Loucy (cell line): Measurements from ENCODE around the gene PAXX.
A peak's percentile ranks its signal among the peaks of the same experiment; 100 is the strongest.

Experiments
- H2AFZ ChIP-seq: fragments of 200-600 bp; sonication (generic); 2 replicates; pipeline ENCODE4 v1.6.0; 2016; ENCODE audit warnings: antibody characterized with exemption, mild to moderate bottlenecking, low read length, moderate library complexity
- H3F3A ChIP-seq: fragments of 200-600 bp; 2 replicates; pipeline ENCODE4 v1.6.0; 2016; ENCODE audit warnings: antibody characterized with exemption, low read depth, mild to moderate bottlenecking
- H3K27me3 ChIP-seq: fragments of 200-600 bp; sonication (generic); 2 replicates; pipeline ENCODE4 v1.6.1; 2014; ENCODE audit warnings: low read length, mild to moderate bottlenecking; ENCODE audit not compliant: insufficient read depth, poor library complexity, severe bottlenecking
- H3K36me3 ChIP-seq: fragments of 200-600 bp; sonication (generic); 2 replicates; pipeline ENCODE4 v1.6.1; 2016; ENCODE audit warnings: low read length; ENCODE audit not compliant: insufficient read depth
- H3K4me1 ChIP-seq: fragments of 200-600 bp; sonication (generic); 2 replicates; pipeline ENCODE4 v1.5.1; 2014; ENCODE audit warnings: low read length, mild to moderate bottlenecking; ENCODE audit not compliant: insufficient read depth, poor library complexity, severe bottlenecking
- H3K4me2 ChIP-seq: fragments of 200-600 bp; sonication (generic); 2 replicates; pipeline ENCODE4 v1.6.0; 2014; ENCODE audit warnings: antibody characterized with exemption, low read length, low read depth, mild to moderate bottlenecking; ENCODE audit not compliant: poor library complexity, severe bottlenecking
- H3K4me3 ChIP-seq: fragments of 200-600 bp; sonication (generic); 2 replicates; pipeline ENCODE4 v1.5.1; 2014; ENCODE audit warnings: low read length, mild to moderate bottlenecking, mixed read lengths; ENCODE audit not compliant: poor library complexity, severe bottlenecking
- H3K79me2 ChIP-seq: fragments of 200-600 bp; sonication (generic); 2 replicates; pipeline ENCODE4 v1.6.1; 2014; ENCODE audit warnings: low read length; ENCODE audit not compliant: insufficient read depth
- H3K9ac ChIP-seq: fragments of 200-600 bp; sonication (generic); 2 replicates; pipeline ENCODE4 v1.6.0; 2014; ENCODE audit warnings: mild to moderate bottlenecking, low read depth, low read length, moderate library complexity; ENCODE audit not compliant: poor library complexity, severe bottlenecking
- H3K9me2 ChIP-seq: fragments of 200-600 bp; sonication (generic); replicated peaks from 2 replicates; pipeline ENCODE4 v1.6.1; 2016; ENCODE audit warnings: low read depth, low read length, mixed read lengths
- H3K9me3 ChIP-seq: fragments of 200-600 bp; sonication (generic); 2 replicates; pipeline ENCODE4 v1.6.1; 2014; ENCODE audit warnings: mild to moderate bottlenecking, antibody characterized with exemption, low read length, low read depth; ENCODE audit not compliant: insufficient read depth
- H4K20me1 ChIP-seq: fragments of 200-600 bp; sonication (generic); 2 replicates; pipeline ENCODE4 v1.6.0; 2014; ENCODE audit warnings: antibody characterized with exemption, low read length, mild to moderate bottlenecking; ENCODE audit not compliant: insufficient read depth, poor library complexity, severe bottlenecking
- CTCF ChIP-seq: fragments of 200-600 bp; sonication (generic); conservative IDR thresholded peaks from 2 replicates; pipeline ENCODE4 v1.5.1; 2014; ENCODE audit warnings: mild to moderate bottlenecking, antibody characterized with exemption, low read length
- EZH2phosphoT487 ChIP-seq: fragments of 200-600 bp; IDR thresholded peaks from 2 replicates; pipeline ENCODE4 v1.6.1; 2018; ENCODE audit warnings: antibody characterized with exemption, mild to moderate bottlenecking, moderate library complexity, borderline replicate concordance

The PAXX gene

DNA sequence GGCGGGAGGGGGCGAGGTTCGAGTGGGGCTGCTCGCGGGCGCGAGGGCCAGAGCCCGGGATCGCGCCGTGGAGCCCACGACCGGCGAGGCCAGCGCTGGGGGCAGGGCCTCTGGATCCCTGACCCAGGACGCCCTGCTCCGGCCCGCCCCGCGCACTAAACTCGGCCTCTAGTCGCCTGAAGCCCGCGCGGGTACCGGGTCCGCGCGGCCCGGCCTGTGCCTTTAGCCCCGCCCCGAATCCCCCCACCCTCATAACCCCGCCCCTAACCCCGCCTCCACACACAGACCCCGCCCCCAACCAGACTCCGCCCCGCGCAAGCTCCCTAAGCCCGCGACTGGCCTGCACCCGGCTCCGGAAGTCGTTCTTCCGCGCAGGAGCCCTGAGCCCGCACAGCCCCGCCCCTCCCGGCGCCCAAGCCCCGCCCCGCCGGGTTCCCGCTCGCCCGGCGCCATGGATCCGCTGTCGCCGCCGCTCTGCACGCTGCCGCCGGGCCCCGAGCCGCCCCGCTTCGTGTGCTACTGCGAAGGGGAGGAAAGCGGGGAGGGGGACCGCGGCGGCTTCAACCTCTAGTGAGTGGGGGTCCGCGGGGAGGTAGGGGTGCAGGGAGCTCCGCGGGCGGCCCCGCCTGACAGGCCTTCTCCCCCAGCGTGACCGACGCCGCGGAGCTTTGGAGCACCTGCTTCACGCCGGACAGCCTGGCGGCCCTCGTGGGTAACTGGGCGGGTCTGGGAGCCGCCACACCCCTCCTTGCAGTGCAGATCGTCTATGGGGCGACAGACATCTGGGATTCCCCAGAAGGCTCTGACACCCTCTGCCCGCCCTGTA lies at the start of gene PAXX:
Gene PAXX (plus strand): TSS at position 430 of the 826 bp plus-strand sequence. CDS start 22 bp downstream, at position 452.
- Histone ChIP-seq H3K9ac (peak within 1 kb of the TSS; percentile 85), H3K36me3 (no peaks in the 10 kb centered on the region), H3K9me3 (no peaks in the 10 kb centered on the region), H4K20me1 (peaks cover 12% of the 10 kb centered on the region), H3K4me3 (peak within 1 kb of the TSS; percentile 89), H3F3A (no peaks in the 10 kb centered on the region), H3K4me1 (peaks cover 15% of the 10 kb centered on the region), H3K4me2 (peak within 1 kb of the TSS; percentile 92), H3K79me2 (peaks cover 18% of the 10 kb centered on the region), H3K27me3 (no peaks in the 10 kb centered on the region), H2AFZ (peak within 1 kb of the TSS; percentile 88; the same call in 1 of the 2 replicates), H3K9me2 (no peaks in the 10 kb centered on the region)
- no peak for TF ChIP-seq CTCF
- no peak for TF ChIP-seq EZH2phosphoT487

DNA sequence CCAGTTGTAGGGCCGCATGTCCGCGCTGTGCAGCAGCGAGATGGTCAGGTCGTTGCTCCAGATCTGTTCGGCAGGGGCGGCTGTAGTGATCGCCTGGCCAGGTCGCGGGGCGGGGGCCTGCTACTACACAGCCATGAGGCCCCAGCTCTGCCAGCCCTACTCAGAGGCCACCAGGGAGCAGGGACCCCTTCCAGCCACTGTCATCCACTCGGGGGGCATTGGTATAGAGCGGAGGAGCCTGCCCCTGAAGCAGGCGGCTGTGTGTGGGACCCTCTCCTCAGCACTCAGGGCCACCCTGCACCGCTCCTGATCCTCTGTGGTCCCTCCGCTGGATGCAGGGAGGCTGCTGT lies 49.4 kb upstream of the PAXX start:
- peaks cover 29% of the 10 kb centered on the region for H4K20me1 ChIP-seq
- no peaks in the 10 kb centered on the region for H3K9me3 ChIP-seq
- H3K4me3 ChIP-seq = peak overlapping the region; percentile 98
- peak overlapping the region; percentile 95 for H3K9ac ChIP-seq
- peak overlapping the region; percentile 94 for H3K4me2 ChIP-seq
- no peak overlapping the region for H2AFZ ChIP-seq
- peaks cover 26% of the 10 kb centered on the region for H3K79me2 ChIP-seq
- no peaks in the 10 kb centered on the region for H3F3A ChIP-seq
- TF ChIP-seq CTCF (no peak), EZH2phosphoT487 (no peak)
- H3K36me3 ChIP-seq = peaks cover 24% of the 10 kb centered on the region; the same call in 1 of the 2 replicates
- H3K27me3 ChIP-seq = no peaks in the 10 kb centered on the region
- no peaks in the 10 kb centered on the region for H3K9me2 ChIP-seq
- H3K4me1 ChIP-seq = peaks cover 12% of the 10 kb centered on the region

DNA sequence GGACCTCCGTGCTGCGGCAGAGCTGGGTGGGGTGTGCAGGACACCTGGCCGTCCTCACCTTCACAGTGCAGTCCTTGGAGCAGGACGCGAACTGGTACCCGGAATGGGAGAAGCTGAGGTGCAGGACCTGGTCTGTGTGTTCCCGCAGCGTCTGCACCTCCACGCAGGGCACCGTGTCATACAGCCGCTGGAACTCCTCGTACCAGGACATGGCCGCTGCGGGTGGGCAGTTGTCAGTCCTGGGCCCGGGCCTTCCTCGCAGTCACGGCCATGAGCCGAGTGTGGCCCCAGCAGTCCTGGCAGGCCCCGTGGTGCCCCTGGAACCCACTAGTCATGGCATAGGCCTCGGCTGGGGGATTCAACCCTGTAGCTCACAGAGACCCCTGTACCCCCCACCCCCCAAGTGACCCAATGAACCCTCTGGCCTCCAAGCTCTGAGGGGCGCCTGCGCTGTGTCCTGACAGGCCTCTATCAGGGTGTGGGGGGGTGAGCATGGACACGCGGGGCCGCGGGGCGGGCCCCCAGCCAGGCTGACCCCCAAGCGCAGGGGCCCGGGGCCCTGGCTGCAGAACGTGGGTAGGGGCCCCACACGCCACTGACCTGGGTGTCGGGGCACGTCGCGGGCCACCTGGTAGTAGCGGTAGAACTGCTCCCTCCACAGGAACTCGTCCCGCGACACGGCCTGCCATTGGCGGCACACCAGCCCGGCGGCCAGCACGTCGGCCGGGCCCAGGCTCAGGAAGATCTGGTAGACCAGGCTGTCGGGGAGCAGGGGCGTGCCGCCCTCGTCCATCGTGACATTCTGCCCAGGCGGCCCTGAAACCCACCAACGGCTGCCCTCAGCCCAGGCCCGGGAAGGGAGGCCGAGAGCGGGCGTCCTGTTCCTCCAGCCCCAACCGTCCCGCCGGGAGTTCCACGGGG lies 48.7 kb upstream of the PAXX start:
- peak overlapping the region; percentile 98 for H3K4me3 ChIP-seq
- no peaks in the 10 kb centered on the region for H3K9me2 ChIP-seq
- TF ChIP-seq EZH2phosphoT487 (no peak), CTCF (no peak)
- no peaks in the 10 kb centered on the region for H3K9me3 ChIP-seq
- H3K27me3 ChIP-seq = no peaks in the 10 kb centered on the region
- peak overlapping the region; percentile 95 for H3K9ac ChIP-seq
- no peak overlapping the region; the same call in 1 of the 2 replicates for H2AFZ ChIP-seq
- peaks cover 24% of the 10 kb centered on the region; the same call in 1 of the 2 replicates for H3K36me3 ChIP-seq
- peak overlapping the region; percentile 94 for H3K4me2 ChIP-seq
- H3F3A ChIP-seq = no peaks in the 10 kb centered on the region
- peaks cover 29% of the 10 kb centered on the region for H4K20me1 ChIP-seq
- H3K79me2 ChIP-seq = peaks cover 26% of the 10 kb centered on the region
- H3K4me1 ChIP-seq = peaks cover 17% of the 10 kb centered on the region
